ENCODE results near the gene TUBAL3. TPM values are rescaled to one million over a fixed set of nuclear protein-coding genes. Genes with fewer than 3 reads are reported as not detected.

Gene TUBAL3
- total RNA-seq, 1 experiment from 2014 or later, result not detected

DNA sequence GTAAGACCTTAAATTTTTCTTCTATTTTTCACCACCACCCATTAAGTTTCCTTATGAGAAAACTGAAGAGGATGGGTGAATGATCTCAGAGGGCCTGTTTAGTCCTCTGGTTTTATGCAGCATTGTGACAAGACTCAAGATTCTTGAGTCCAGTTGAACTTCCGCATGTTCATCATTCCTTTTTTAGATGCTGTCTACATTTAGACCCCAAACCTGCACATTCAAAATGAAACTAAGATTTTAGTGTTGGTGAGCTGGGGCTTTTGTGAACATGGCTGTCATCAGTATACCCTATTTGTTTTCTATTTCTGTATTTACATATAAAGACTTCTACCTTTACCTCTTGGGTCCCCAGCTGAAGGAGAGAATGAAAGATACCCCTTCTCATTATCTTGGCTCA lies 38.8 kb upstream of the TUBAL3 start:
- POLR2A ChIA-PET, result no interaction called here
- Histone ChIP-seq H3K4me3 (ENCODE audit: low read depth in 2 of 2, low read length in 2 of 2) (no peak overlapping the region), H3K27ac (ENCODE audit: low read length) (no peak overlapping the region), H3K27me3 (ENCODE audit: control insufficient read depth, insufficient read depth, low read length) (no peaks in the 10 kb centered on the region), H3K9me3 (ENCODE audit: control insufficient read depth, insufficient read depth, low read depth, low read length) (no peaks in the 10 kb centered on the region), H3K4me1 (ENCODE audit: control insufficient read depth, insufficient read depth, low read length) (peaks cover 10% of the 10 kb centered on the region), H3K36me3 (ENCODE audit: control insufficient read depth, insufficient read depth, low read length) (no peaks in the 10 kb centered on the region)
- in situ Hi-C loops (cut with HindIII; ENCODE audit: low pct_unique_long_range_greater_than_20kb, low sequenced_read_pairs), result no loop called here
- CTCF ChIA-PET, result interaction anchor here (0.7 to 1.2 kb wide), 2 partner anchors 60 to 179 kb away, joined by 3 to 4 read pairs; no protein-coding TSS in a partner anchor
- no TSS peak for BruUV-seq (replicated peaks)
- no peak for ATAC-seq
- no peak for TF ChIP-seq TCF7L2 (IDR thresholded peaks at IDR 0.05; ENCODE audit: low read depth, low read length)
- no peak for TF ChIP-seq SIN3A (IDR thresholded peaks at IDR 0.05; ENCODE audit: borderline replicate concordance, insufficient read depth, low read depth, low read length)
- TF ChIP-seq, protein P1, sequence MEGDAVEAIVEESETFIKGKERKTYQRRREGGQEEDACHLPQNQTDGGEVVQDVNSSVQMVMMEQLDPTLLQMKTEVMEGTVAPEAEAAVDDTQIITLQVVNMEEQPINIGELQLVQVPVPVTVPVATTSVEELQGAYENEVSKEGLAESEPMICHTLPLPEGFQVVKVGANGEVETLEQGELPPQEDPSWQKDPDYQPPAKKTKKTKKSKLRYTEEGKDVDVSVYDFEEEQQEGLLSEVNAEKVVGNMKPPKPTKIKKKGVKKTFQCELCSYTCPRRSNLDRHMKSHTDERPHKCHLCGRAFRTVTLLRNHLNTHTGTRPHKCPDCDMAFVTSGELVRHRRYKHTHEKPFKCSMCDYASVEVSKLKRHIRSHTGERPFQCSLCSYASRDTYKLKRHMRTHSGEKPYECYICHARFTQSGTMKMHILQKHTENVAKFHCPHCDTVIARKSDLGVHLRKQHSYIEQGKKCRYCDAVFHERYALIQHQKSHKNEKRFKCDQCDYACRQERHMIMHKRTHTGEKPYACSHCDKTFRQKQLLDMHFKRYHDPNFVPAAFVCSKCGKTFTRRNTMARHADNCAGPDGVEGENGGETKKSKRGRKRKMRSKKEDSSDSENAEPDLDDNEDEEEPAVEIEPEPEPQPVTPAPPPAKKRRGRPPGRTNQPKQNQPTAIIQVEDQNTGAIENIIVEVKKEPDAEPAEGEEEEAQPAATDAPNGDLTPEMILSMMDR (IDR thresholded peaks at IDR 0.05), result no peak
- no peak for TF ChIP-seq POLR2AphosphoS5 (IDR thresholded peaks at IDR 0.05; ENCODE audit: low read depth, low read length)
- TF ChIP-seq, protein P2, sequence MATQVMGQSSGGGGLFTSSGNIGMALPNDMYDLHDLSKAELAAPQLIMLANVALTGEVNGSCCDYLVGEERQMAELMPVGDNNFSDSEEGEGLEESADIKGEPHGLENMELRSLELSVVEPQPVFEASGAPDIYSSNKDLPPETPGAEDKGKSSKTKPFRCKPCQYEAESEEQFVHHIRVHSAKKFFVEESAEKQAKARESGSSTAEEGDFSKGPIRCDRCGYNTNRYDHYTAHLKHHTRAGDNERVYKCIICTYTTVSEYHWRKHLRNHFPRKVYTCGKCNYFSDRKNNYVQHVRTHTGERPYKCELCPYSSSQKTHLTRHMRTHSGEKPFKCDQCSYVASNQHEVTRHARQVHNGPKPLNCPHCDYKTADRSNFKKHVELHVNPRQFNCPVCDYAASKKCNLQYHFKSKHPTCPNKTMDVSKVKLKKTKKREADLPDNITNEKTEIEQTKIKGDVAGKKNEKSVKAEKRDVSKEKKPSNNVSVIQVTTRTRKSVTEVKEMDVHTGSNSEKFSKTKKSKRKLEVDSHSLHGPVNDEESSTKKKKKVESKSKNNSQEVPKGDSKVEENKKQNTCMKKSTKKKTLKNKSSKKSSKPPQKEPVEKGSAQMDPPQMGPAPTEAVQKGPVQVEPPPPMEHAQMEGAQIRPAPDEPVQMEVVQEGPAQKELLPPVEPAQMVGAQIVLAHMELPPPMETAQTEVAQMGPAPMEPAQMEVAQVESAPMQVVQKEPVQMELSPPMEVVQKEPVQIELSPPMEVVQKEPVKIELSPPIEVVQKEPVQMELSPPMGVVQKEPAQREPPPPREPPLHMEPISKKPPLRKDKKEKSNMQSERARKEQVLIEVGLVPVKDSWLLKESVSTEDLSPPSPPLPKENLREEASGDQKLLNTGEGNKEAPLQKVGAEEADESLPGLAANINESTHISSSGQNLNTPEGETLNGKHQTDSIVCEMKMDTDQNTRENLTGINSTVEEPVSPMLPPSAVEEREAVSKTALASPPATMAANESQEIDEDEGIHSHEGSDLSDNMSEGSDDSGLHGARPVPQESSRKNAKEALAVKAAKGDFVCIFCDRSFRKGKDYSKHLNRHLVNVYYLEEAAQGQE (IDR thresholded peaks at IDR 0.05; ENCODE audit: insufficient read depth in 1 of 2, low read depth in 2 of 2, low read length in 1 of 2), result no peak
- no peak for DNase-seq (ENCODE audit: low read depth, low spot score)
- intact Hi-C loops (cut with micrococcal nuclease; ENCODE audit: unreplicated experiment), result loop anchor here (2.0 kb wide), 1 partner anchor 179 kb away; no protein-coding TSS in a partner anchor

DNA sequence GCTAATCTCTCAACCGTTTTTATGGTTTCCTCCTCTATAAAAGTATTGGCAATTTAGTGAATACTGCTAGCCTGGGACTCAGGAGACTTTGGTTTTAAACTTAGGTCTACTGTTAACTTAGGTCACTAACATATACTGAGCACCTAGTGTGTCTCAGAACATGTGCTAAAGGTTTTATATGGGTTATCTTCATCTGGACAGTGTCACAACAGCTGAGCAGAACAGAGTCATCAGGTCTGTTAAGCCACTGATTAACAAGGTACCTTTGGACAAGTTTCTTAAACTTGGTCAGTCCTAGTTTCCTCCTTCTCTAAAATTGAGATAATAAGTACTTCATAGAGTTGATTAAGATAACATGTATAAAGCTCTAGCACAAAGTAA lies 38.4 kb upstream of the TUBAL3 start:
- no peak overlapping the region for H3K27ac ChIP-seq (ENCODE audit: low read length)
- intact Hi-C loops (cut with micrococcal nuclease; ENCODE audit: unreplicated experiment) (loop anchor here (2.0 kb wide), 1 partner anchor 180 kb away; no protein-coding TSS in a partner anchor), in situ Hi-C loops (cut with HindIII; ENCODE audit: low pct_unique_long_range_greater_than_20kb, low sequenced_read_pairs) (no loop called here)
- TF ChIP-seq TCF7L2 (IDR thresholded peaks at IDR 0.05; ENCODE audit: low read depth, low read length) (no peak), SIN3A (IDR thresholded peaks at IDR 0.05; ENCODE audit: borderline replicate concordance, insufficient read depth, low read depth, low read length) (no peak), POLR2AphosphoS5 (IDR thresholded peaks at IDR 0.05; ENCODE audit: low read depth, low read length) (no peak)
- TF ChIP-seq, protein P1 (IDR thresholded peaks at IDR 0.05), result no peak
- TF ChIP-seq, protein P2 (IDR thresholded peaks at IDR 0.05; ENCODE audit: insufficient read depth in 1 of 2, low read depth in 2 of 2, low read length in 1 of 2), result no peak
- ATAC-seq, result no peak
- DNase-seq (ENCODE audit: low read depth, low spot score), result no peak
- peaks cover 8% of the 10 kb centered on the region for H3K4me1 ChIP-seq (ENCODE audit: control insufficient read depth, insufficient read depth, low read length)
- no peak overlapping the region for H3K4me3 ChIP-seq (ENCODE audit: low read depth in 2 of 2, low read length in 2 of 2)
- no peaks in the 10 kb centered on the region for H3K27me3 ChIP-seq (ENCODE audit: control insufficient read depth, insufficient read depth, low read length)
- H3K36me3 ChIP-seq (ENCODE audit: control insufficient read depth, insufficient read depth, low read length), result no peaks in the 10 kb centered on the region
- no TSS peak for BruUV-seq (replicated peaks)
- CTCF ChIA-PET, result interaction anchor here (0.7 to 1.2 kb wide), 2 partner anchors 60 to 180 kb away, joined by 3 to 4 read pairs; no protein-coding TSS in a partner anchor
- no peaks in the 10 kb centered on the region for H3K9me3 ChIP-seq (ENCODE audit: control insufficient read depth, insufficient read depth, low read depth, low read length)
- POLR2A ChIA-PET, result no interaction called here

Measured in Panc1 (cell line).